Tibial nerve (tissue), 4 donors: ENCODE measurements around the gene PLOD3. TPM values are rescaled to one million over a fixed set of nuclear protein-coding genes. Genes with fewer than 3 reads are reported as not detected.

ENCODE experiments used
- DNase-seq, 2 donors: peaks; one replicate each; pipeline ENCODE4 v3.0.0-alpha.2; 2019; ENCODE audit warnings: low spot score in 2 of 2
- H3K27ac ChIP-seq, 4 donors: fragments of 200-600 bp; sonication (generic) in 3 of 4; one replicate each; pipeline ENCODE4 v1.5.1; 2017 to 2019; ENCODE audit warnings: mild to moderate bottlenecking in 1 of 4
- H3K27me3 ChIP-seq, 2 donors: fragments of 200-600 bp; sonication (generic) in 1 of 2; one replicate each; pipeline versions ENCODE4 v1.5.1 to v1.6.0; 2017 to 2019
- H3K36me3 ChIP-seq, 3 donors: fragments of 200-600 bp; sonication (generic); one replicate each; pipeline ENCODE4 v1.5.1; 2018 to 2019
- H3K4me1 ChIP-seq, 4 donors: fragments of 200-600 bp; sonication (generic) in 3 of 4; one replicate each; pipeline ENCODE4 v1.5.1; 2017 to 2019
- H3K4me3 ChIP-seq, 4 donors: fragments of 200-600 bp; sonication (generic) in 3 of 4; one replicate each; pipeline ENCODE4 v1.5.1; 2017 to 2019; ENCODE audit warnings: mild to moderate bottlenecking in 1 of 4, moderate library complexity in 1 of 4
- H3K9me3 ChIP-seq, 4 donors: fragments of 200-600 bp; sonication (generic) in 3 of 4; one replicate each; pipeline ENCODE4 v1.5.1; 2017 to 2019
- CTCF ChIP-seq, 5 experiments: fragments of 200-600 bp in 3 of 5; fragments of 450-650 bp in 2 of 5; sonication (generic) in 3 of 5; IDR thresholded peaks; one replicate each; pipeline ENCODE4 v1.5.1; 2016 to 2019; ENCODE audit warnings: antibody characterized with exemption in 5 of 5, mild to moderate bottlenecking in 3 of 5, moderate library complexity in 2 of 5
- EP300 ChIP-seq, 2 donors: sonication (generic); formaldehyde crosslinking; IDR thresholded peaks; one replicate each; pipeline ENCODE4 v1.6.1; 2017; ENCODE audit warnings: antibody characterized with exemption in 2 of 2, mild to moderate bottlenecking in 1 of 2
- POLR2A ChIP-seq, 2 donors: fragments of 450-650 bp; IDR thresholded peaks; one replicate each; pipeline ENCODE4 v1.6.1; 2017; ENCODE audit warnings: antibody characterized with exemption in 2 of 2, mild to moderate bottlenecking in 2 of 2, moderate library complexity in 2 of 2
- WGBS, 2 donors: methylation state at CpG; one replicate each; pipeline ENCODE4 v1.1.5; 2018; 5-methylcytosine and 5-hydroxymethylcytosine counted together
- total RNA-seq, 4 donors: library from RNA; depleted of rRNA; stranded (reverse); fragments of >200 nt; gene quantifications; one replicate each; pipeline ENCODE4 v1.1.0, GENCODE V29; 2016

Gene PLOD3
- total RNA-seq, 4 donors from 2014 or later, result 42.8 to 82.2 (median 57.8) TPM

GRCh38 chr7:101244375-101245146 is 27.2 kb upstream of the PLOD3 start, which contains the start of gene FIS1:
FIS1 (minus strand) TSS chr7:101245081; CDS start chr7:101245004, 77 bp downstream.
- peak; percentile 8 to 97 for TF ChIP-seq EP300 (IDR thresholded peaks at IDR 0.05)
- peak; percentile 81 to 84 for TF ChIP-seq POLR2A (IDR thresholded peaks at IDR 0.05)
- peak; percentile 91 to 97 (median 96) for TF ChIP-seq CTCF (IDR thresholded peaks at IDR 0.05)
- no peaks in the 10 kb centered on the region for H3K27me3 ChIP-seq
- peak; percentile 84 to 86 for DNase-seq
- peaks cover 0 to 64% (median 19%) of the 10 kb centered on the region in 4 donors for H3K4me1 ChIP-seq
- H3K4me3 ChIP-seq, result peak within 1 kb of the TSS; percentile 74 to 96 (median 85)
- 0 to 1% methylated on average over 14 to 40 of the region's 45 CpGs for WGBS, 2 donors
- H3K36me3 ChIP-seq, result peaks cover 0 to 40% (median 0%) of the 10 kb centered on the region in 3 donors
- H3K27ac ChIP-seq, result peak within 1 kb of the TSS; percentile 96 to 100 (median 98)
- no peaks in the 10 kb centered on the region for H3K9me3 ChIP-seq

GRCh38 chr7:101243646-101244374 is 26.4 kb upstream of the PLOD3 start:
- peak overlapping the region; percentile 74 to 96 (median 85) for H3K4me3 ChIP-seq
- H3K27ac ChIP-seq, result peak overlapping the region; percentile 96 to 100 (median 98)
- H3K4me1 ChIP-seq, result peaks cover 0 to 66% (median 20%) of the 10 kb centered on the region in 4 donors
- H3K9me3 ChIP-seq, result no peaks in the 10 kb centered on the region
- no peak for DNase-seq
- H3K27me3 ChIP-seq, result no peaks in the 10 kb centered on the region
- no peak for TF ChIP-seq CTCF (IDR thresholded peaks at IDR 0.05)
- no peak for TF ChIP-seq EP300 (IDR thresholded peaks at IDR 0.05)
- TF ChIP-seq POLR2A (IDR thresholded peaks at IDR 0.05), result no peak
- 6 to 9% methylated on average over 15 to 23 of the region's 28 CpGs for WGBS, 2 donors
- H3K36me3 ChIP-seq, result peaks cover 0 to 40% (median 0%) of the 10 kb centered on the region in 3 donors

- peak overlapping the region in 3 of 4 donors; percentile 47 to 83 (median 81) for H3K27ac ChIP-seq
- H3K36me3 ChIP-seq, result peaks cover 0 to 45% (median 0%) of the 10 kb centered on the region in 3 donors
- no peak for DNase-seq
- WGBS, 2 donors, result 80 to 82% methylated on average over 16 of the region's 16 CpGs
- H3K27me3 ChIP-seq, result no peaks in the 10 kb centered on the region
- H3K9me3 ChIP-seq, result no peaks in the 10 kb centered on the region
- H3K4me3 ChIP-seq, result no peak overlapping the region
- peaks cover 0 to 87% (median 35%) of the 10 kb centered on the region in 4 donors for H3K4me1 ChIP-seq
- TF ChIP-seq EP300 (IDR thresholded peaks at IDR 0.05) (no peak), POLR2A (IDR thresholded peaks at IDR 0.05) (no peak), CTCF (IDR thresholded peaks at IDR 0.05) (no peak)
These were observed 24.3 kb upstream of the PLOD3 start for GRCh38 chr7:101241443-101242349.

- no peak for TF ChIP-seq EP300 (IDR thresholded peaks at IDR 0.05)
- no peak for TF ChIP-seq CTCF (IDR thresholded peaks at IDR 0.05)
- no peak for TF ChIP-seq POLR2A (IDR thresholded peaks at IDR 0.05)
- DNase-seq, result no peak
- 79 to 89% methylated on average over 12 of the region's 12 CpGs for WGBS, 2 donors
- Histone ChIP-seq H3K9me3 (no peaks in the 10 kb centered on the region), H3K4me1 (peaks cover 0 to 85% (median 35%) of the 10 kb centered on the region in 4 donors), H3K27me3 (no peaks in the 10 kb centered on the region), H3K27ac (peak overlapping the region in 3 of 4 donors; percentile 81 to 83 (median 83)), H3K36me3 (peaks cover 0 to 52% (median 0%) of the 10 kb centered on the region in 3 donors), H3K4me3 (no peak overlapping the region)
These were observed 23.6 kb upstream of the PLOD3 start for GRCh38 chr7:101241015-101241363.
